ENCODE results near the gene HOXB7.
A peak's percentile ranks its signal among the peaks of the same experiment; 100 is the strongest.

The HOXB7 gene

DNA sequence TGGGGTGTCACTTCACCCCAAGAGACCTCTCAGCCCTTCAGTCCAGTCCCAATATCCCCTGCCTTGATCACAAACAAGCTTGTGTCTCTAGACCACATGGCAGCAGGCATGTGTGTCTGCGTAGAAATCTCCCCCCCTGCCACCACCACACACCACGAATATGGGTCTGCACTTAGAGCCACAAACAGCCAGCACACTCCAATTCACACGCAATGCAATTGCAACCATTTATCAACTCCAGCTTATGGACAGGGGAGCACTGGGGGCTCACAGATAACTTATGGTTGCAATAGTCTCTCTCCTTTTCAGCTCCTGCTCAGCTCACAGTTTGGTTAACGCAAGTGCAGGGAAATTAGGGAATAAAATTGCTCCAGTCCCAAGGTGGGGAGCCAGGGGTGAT, 12.8 kb upstream of the HOXB7 start:
- DNase-seq: no peak

DNA sequence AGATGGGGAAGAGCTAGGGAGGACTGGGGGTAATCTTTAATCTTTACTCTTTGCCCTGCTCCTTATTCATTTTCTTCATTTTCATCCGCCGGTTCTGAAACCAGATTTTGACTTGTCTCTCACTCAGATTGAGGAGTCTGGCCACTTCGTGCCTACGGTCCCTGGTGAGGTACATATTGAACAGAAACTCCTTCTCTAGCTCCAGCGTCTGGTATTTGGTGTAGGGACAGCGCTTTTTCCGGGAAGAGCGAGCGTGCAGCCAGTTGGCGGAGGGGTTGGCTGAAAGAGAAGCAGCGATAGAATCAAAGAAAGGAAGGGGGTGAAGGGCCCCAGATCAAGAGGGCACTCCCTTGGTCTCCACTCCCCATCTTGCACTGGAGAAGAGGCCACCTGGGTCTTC, 12.0 kb upstream of the HOXB7 start:
- DNase-seq: no peak

DNA sequence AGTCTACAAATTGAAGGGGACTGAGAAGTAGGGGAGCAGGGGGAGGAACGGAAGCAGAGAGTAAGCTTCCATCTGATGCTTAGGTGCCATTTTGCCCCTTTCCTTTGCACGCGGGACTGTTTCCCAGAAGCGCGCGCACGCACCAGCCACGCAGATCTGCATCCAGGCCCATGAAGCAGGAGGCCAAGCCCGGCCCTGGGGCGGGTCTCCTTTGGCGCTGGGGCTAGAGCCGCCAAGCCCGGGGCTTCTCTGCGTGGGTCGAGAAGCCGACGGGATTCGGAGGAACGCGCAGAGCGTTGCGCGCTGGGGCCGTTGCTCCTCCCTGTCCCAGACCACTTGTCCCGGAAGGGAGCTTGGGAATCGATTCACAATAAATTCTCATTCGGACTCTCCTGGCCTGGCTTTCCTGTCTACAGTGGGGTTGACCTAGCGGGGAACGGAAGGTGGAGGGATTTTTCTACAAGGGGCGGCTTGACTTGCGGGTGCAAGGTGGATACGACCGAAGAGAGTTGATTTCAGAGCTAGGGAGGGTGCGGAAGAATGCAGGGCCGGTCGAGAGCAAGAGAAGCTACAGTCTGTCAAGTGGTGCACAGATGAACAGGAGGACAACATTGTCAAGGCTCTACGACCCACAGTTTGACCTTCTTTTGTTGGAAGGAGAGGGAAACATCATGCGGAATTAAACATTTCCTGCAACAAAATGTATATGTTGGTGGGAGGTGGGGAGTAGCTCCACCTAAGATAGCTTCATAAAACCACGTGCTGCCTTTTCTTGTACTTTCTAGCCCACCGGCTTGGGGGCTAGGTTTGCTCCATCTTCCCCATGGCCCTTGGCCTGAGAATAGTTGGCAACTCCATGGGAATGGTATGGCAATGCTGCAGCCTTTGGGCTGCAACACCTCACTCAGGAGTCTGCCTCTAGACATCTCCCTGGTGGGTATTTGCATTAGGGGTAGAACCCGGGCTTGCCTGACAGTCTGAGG, 10.9 kb upstream of the HOXB7 start:
- no peak for DNase-seq

DNA sequence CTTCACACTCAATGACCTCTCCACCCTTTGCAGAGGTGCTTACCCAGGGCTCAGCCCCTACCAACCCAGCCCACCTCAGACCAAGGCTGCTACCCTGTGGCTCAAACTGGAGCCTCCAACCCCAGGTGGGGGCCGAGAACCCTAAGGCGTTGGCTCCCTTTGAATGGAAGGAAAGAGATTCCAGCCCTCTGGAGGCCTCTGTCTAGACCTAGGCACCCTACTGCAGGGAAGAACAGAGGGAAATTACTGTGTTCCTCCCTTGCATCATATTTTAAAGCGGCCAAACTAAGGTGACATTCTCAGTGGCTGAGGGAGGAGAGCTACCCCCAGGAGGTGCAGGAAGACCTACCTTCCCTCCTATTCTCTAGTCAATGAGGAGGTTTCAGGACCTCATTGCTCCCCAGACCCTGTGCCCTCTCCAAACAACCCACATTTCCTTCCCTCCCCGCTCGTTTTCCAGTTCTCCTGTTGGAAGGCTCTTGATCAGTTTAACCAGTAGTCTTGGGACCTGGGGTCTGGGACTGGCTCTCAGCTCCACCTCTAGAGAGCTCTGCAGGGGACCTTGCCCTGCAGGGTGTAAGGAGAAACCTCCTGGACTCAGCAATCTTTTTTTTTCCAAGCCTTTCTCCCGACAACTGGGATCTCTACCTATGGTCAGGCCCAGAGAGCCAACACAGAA, 9.8 kb upstream of the HOXB7 start:
- DNase-seq: no peak

DNA sequence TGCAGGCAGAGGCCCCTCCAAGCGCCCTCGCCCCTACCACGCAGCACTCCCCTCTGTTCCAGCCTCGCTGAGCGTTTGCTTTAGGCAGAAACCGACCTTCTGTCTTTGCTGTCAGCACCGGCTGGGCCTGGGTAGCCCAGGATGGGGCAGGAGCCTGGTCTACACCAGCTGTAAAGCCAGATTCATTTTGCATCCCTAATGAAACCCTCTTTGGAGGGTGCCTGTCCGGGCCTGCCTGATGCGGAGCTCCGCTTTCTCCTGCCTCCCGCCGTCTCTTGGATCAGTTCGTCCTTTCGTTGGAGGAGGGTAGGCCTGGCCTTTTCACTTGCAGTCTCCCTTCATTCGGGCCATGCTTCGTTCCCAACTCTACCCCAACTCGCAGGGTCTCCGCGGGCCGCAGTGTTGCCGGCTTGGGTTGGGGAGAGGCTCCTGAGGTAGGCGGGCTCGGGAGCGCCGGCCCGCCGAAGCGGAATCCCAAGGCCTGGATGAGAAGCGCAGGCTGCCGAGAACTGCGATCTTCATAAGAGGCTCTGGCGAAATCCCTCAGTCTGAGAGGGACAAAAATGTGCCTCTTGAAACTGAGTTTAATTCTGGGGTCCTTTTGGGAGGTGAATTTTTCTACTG, 9.1 kb upstream of the HOXB7 start:
- no peak for DNase-seq

DNA sequence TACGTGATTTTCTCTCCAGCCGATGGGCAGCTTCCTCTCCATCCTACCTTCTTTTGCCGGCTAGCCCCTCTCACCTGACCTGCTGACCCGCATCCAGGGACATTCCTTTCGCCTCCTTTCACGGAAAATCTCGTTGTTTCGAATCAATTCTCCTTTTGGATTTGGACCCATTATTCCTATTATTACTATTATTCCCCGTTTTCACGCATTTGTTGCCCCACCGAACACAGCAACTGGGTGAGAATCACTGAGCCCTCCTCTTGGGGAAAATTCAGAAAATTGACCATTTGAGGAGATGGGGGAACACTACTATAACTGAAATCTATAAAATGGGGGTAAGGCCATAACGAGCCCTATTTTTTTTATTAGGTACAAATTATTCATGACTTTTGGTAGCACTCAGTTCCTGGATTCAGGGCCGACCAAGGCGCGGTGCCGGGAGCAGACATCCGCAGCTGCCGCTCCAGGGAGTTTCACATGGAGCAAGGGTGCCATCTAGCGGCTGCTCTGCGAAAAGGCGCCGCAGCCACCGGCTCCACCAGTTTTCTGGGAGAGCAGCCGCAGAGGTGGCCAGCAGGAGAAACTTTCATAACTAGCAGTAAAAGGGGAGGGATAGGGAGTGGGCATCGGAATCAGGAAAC, 7.6 kb upstream of the HOXB7 start:
- DNase-seq: peak; percentile 92

DNA sequence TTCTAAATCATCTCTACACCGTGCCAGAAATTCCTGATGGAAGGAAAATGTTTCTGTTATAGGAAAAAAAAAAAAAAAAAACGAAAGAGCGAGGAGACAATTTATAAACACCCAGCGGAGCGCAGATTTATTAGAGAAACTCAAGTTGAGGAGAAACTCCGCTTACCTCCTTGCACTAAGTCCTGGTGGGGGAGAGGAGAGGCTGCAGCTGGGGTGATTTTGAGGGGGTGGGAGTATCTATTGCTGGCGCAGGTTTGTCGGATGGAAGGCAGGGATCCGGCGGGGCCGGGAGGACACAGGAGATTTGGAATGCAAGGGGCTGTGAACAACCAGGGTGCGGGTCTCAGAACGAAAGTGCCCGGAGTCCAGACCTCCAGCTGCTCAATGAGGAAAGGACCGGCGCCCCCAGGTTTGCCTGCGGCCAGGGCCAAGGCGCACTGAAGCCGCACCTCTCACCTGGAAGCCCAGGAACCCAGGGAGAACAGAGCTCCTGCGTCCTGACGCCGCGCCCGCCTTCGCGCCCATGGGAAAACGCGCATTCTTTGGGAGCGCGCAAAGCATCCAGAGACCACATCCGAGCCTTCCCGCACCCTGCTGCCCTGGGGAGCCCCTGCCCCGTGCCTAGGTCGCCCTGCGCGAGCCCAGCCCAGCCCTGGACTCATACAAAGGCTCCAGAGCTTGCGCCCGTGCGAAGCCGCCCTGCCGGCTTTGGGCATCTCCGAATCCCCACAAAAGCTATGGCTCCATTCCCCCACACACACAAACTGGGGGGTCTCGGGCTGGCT, 6.8 kb upstream of the HOXB7 start:
- no peak for DNase-seq

DNA sequence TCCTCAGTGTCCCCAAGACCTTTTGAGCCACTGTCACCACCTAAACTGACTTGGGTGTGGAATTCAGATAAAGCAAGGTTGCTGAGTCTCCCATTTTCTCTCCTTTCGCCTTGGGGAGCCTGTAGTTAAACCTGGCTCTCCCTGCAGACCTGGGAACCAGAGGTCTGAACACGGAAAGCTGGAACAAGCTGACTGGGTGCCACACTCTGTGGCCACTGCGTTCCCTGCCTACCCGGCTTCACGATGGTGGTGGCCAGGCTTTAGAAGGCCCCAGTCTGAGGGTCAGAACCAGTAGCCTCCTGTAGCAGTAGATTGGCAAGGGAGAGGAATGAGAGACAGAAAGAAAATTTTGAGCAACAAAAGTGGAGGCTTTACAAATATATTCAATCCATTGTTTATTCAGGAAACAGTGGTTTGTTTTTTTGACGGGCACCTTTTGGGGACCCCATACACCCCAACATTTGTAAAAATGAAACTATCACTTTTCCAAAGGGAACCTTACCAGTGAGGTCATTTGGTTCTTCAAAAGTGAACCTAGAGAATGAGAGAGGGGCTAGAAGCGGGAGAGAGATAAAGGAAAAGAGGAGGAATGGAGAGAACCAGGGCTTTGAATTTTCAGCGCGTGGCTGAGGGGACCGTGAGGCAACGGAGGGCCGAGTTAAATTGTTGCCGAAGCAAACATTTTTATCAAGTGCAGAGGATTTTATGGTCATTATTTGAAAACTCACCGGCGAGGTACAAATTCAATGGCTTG, 6.1 kb upstream of the HOXB7 start:
- DNase-seq: no peak

DNA sequence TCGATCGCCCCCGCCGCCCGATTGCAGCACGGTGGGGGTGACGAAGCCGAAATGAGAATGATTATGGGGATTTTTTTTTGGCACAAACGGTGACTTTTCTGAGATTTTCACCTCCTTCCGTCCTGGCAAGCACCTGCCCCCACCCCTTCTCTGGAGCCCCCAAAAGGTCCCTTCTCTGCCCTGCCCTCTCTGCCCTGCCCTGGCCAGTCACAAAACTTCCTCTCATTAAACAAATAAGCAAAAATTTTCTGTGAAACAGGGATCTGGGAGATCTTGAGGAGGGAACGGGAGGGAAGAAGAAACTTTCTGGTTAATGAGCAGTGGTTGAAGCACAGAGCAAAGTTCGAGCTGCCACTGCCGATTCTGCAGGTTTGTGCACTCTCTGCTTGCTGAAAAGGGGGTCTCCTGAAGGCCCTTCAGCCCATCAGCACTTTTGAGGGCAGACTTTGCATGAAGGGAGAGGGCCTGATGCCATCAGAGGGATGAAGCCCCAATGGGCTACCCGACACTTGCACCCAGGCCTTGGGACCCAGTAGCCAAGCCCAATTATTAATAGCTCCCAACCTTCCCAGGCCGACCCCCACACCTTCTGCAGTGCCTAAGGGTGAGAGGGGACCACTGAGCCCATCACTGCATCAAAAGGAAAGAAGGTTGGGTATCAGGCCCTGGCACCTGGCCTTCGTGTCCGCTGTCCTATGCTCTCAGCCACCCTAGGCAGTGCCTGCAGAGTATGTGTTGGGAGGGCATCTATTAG, 5.3 kb upstream of the HOXB7 start:
- no peak for DNase-seq

DNA sequence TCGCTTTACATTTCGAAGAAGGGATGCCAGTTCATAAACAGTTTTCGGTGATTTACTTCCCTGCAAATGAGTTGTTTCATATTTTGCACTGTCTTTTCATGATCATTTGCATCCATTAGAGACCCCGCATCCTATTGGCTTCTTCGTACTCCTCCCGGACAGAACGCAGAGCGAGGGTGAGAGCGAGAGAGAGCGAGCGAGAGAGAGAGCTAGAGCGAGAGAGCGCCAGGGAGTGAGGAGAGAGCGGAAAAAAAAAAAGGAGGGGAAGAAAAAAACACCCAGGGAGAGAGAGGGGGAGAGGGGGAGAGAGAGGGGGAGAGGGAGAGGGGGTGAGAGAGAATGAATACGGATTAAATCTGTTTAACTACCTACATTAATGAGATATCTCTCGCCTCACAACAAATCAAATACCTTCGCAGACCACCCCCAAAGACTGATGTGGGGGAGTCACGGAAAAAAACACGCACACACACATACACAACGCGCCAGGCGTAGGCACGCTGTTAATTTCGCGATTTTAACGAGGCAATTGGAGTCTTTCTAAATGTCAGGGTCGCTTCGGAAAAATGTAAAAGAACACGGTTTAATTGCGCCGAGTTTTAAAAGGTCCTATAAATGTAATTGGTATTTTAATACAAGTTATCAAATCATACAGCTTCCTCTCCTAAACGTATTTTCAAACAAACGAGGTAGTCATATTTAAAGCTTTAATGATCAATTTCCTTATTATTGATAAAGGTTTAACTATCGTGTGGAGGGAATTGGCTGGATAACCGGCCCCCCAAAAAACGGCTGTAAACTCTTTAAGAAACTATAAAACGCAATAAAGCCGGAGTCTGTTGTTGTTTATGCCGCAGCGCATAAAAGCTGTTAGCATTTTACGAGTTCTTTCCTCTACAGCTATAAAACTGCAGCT, 4.5 kb upstream of the HOXB7 start, which contains the start of gene HOXB8:
Gene HOXB8, minus strand, starts transcription at position 246 of the 916 bp plus-strand sequence. CDS start 588 bp downstream, outside the sequence.
- no peak for DNase-seq

DNA sequence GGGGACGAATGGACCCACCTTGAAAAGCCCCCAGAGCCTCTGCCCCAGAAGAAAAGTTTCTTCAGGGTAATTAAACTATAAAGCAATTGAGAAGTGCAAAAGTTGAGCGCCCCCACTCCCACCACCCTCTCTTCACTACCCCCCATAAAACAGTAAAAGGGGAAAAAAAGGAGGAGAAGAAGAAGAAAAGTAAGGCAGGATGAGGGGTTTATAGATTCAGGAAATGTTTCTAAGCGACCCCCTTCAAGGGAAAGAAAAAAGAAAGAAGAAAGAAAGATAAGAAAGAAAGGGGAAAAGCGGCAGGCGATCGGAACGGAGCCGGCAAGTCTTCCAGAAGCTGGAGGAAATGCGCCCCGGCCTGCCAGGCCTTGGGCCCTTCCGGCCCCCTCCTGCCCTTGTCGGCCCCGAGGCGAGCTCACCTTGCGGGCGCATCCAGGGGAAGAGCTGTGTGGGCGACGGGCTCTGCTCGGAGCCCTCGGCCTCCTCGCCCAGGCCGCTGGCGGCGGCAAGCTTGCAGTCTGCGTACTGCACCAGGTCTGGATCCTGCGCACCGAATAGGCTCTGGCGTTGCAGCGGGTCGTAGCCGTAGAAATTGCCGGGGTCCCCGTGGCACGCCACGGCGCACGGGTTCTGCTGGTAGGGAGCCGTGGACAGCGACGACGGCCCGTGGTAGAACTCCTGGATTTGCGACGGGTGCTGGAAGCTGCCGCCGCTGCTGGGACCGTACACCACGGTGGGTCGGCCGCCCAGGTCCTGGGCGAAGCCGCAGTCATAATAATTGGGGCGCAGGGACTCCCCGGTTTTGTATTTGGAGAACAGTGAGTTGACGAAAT, 3.3 kb upstream of the HOXB7 start:
- no peak for DNase-seq

DNA sequence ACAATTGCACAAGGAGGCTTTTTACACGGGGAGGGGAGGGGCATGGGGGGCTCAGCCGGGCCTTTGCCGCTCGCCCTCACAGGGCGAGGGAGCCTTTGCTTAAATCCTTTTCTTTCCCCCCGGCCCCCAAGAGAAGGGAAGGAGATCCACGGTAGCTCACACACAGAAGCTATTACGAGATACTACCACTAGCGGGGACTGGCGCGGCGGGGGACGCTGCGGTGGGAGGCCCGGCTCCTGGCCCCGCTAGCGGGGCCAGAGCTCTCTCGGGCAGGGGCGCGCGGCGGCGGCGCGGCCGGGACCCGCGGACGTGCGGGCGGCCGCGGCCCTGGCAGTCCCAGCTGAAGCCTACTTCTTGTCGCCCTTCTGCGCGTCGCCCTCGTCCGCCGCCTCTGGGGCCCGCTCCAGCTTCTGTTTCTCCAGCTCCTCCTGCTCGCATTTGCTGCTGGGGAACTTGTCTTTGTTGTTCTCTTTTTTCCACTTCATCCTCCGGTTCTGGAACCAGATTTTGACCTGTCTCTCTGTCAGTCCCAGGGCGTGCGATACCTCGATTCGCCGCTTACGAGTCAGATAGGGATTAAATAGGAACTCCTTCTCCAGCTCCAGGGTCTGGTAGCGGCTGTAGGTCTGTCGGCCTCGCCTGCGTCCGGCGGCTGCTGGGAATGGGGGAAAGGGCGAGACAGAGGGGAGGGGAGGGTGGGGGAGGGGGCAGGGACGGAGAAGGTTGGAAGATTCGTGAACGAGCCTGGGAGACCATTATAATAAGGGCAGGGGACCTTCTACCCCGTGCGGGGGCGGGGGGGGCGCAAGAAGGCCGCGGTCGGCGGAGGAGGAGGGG, 2.3 kb upstream of the HOXB7 start:
- no peak for DNase-seq

DNA sequence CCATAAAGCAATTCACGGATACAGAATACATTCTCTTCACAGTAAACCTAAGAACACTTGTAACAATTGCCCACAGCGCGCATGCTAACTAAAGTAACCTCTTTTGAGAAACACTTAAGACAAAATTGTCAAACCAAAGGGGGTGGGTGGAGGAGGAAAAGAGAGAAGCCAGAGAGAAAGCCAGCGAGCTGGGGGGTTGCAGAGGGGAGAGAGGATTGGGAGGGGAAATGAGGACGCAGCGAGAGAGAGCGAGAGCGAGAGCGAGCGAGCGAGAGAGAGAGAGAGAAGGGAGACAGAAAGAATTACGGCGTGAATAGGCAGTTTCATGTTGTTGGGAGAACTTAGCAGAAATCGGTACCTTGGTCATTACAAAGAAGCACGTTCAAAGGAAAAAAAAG, 1.6 kb upstream of the HOXB7 start:
- DNase-seq: no peak

DNA sequence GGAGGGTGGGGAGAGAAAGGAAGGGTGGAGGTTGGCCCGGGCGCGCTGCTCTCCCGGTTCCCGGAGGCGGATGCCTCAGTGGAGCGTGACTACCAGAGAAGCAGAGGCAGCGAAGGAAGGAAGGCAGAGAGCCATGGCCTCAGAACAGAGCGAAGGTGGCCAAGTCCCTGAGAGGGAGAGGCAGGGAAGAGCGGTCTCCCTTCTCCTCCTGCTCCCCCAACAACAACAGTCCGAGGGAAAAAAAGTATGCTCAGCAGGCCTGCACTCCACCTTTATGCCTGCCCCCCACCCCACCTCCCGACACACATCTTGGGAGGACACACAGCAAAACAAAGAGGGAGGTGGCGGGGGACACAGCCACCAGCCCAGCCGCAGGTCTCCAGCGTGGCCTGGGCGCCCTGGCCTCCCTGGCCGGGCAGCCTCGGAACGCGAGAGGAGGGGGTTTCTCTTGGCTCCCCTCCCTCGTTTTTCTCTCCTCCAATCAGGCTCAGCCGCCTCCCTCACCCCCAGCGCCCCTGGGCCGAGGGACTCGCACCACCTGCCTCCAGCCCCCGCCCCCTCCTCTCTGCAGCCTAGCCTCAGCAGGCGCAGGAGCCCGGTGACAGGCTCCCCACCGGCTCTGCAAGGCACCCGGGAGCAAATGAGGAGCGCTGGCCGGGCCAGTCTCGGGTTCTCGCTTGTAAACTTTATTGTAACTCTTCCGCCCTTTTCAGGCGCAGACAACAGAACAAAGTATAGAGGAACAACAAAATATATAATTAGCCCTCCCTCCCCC, 1.1 kb upstream of the HOXB7 start:
- DNase-seq: no peak

DNA sequence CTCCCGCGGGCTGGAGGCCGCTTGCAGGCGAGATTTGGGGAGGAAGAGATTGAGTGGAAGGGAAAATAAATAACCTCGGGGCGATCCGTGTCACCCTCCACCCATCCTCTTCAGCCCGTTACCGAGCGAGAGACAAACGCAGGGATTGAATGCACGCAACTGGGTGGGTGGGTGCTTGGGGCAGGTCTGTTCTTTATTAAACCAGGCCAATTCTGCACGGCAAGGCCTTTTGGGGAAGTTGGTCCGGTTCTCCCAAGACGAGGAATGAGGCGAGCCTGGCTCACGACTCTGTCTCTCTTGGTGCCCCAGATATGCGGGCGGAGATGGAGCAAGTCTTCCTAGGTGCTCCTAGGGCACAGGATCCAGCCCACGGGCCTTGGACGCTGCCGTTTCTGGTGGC, 396 bp upstream of the HOXB7 start:
- no peak for DNase-seq

DNA sequence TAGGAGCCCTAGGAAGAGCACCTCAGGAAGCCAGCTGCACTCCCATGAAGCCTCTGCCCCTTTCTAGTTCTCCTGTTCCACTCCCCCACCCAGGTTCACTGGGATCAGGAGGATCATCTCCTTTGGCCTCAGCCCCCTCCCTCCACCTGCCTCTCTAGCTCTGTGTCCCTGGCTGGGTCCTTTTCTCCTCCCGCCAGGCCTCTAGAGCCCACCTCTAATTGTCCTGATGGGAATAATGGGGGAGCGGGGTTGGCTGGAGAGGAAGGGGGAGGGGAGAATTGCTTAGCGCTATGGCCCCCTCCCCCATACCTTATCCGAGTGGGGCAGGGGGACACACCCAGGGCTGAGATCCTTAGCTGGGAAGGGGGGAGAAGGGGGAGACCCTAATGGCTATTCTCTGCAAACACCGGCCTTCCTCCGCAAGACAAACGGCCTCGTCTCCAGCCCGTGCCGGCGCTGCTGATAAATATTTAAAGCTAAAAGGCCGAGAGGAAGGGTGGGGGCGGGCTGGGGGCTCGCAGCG, 997 bp downstream of the HOXB7 start:
- no peak for DNase-seq

DNA sequence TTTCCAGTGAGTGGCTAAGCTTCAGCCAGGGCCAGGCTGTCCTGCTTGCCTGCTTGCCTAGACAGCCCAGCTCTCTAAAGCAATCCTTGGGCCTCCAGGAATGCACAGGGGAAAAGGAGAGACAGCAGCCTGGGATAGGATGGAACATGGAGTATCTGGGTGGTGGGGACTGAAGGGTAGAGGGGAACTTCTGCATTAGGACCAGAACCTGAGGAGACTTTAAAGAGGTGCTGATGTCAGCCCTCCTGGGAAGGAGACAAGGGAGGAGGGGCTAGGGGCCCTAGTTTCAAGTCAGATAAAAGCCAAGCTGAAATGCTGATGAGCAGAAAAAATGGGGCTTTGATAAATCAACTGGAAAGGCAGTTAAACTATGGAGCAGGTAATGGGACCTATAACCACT, 1.8 kb downstream of the HOXB7 start:
- no peak for DNase-seq

All from right forelimb (tissue), 1 donor.